ENCODE results near the gene ZNF37A.
"Not testable (repeated sequence)": the region's sequence is repeated elsewhere in the genome, so short reads cannot be mapped to it uniquely, and the experiment has no call there.

The ZNF37A gene

GRCh38 chr10:38050212-38050611, 43.9 kb upstream of the ZNF37A start:
- no peak overlapping the region for H3K4me2 ChIP-seq (ENCODE audit: low read depth, low read length, poor library complexity, severe bottlenecking)
- H3K36me3 ChIP-seq (ENCODE audit: low read length): peaks cover 78% of the 10 kb centered on the region
- H3K9ac ChIP-seq (ENCODE audit: low read length): no peak overlapping the region
- H2AFZ ChIP-seq (ENCODE audit: low read depth, low read length, severe bottlenecking): no peak overlapping the region
- no peaks in the 10 kb centered on the region for H4K20me1 ChIP-seq (ENCODE audit: low read depth, low read length)
- no peaks in the 10 kb centered on the region for H3K27me3 ChIP-seq (ENCODE audit: low read length)
- TF ChIP-seq CTCF (IDR thresholded peaks at IDR 0.05; ENCODE audit: insufficient read depth, low read length, poor library complexity, severe bottlenecking) (no peak), EZH2phosphoT487 (conservative IDR thresholded peaks at IDR 0.05; ENCODE audit: low read length) (no peak)
- peaks cover 22% of the 10 kb centered on the region; the same call in 1 of the 2 replicates for H3K9me3 ChIP-seq (ENCODE audit: insufficient read depth, low read length)
- no peaks in the 10 kb centered on the region for H3K9me2 ChIP-seq (replicated peaks; ENCODE audit: insufficient read depth, low read length)
- H3F3A ChIP-seq (ENCODE audit: insufficient read depth): no peaks in the 10 kb centered on the region
- H3K27ac ChIP-seq (ENCODE audit: low read depth, low read length): no peak overlapping the region
- no peak overlapping the region for H3K4me3 ChIP-seq (ENCODE audit: insufficient read depth, low read length, poor library complexity, severe bottlenecking)
- peaks cover under 1% of the 10 kb centered on the region; the same call in 1 of the 2 replicates for H3K79me2 ChIP-seq (ENCODE audit: insufficient read depth, low read length)

GRCh38 chr10:38054361-38054797, 39.8 kb upstream of the ZNF37A start:
- no peak overlapping the region for H2AFZ ChIP-seq (ENCODE audit: low read depth, low read length, severe bottlenecking)
- no peak overlapping the region for H3K27ac ChIP-seq (ENCODE audit: low read depth, low read length)
- TF ChIP-seq EZH2phosphoT487 (conservative IDR thresholded peaks at IDR 0.05; ENCODE audit: low read length) (no peak), CTCF (IDR thresholded peaks at IDR 0.05; ENCODE audit: insufficient read depth, low read length, poor library complexity, severe bottlenecking) (no peak)
- H3K36me3 ChIP-seq (ENCODE audit: low read length): peaks cover 79% of the 10 kb centered on the region
- peaks cover 31% of the 10 kb centered on the region; the same call in 1 of the 2 replicates for H3K9me3 ChIP-seq (ENCODE audit: insufficient read depth, low read length)
- H3K9me2 ChIP-seq (replicated peaks; ENCODE audit: insufficient read depth, low read length): no peaks in the 10 kb centered on the region
- H3F3A ChIP-seq (ENCODE audit: insufficient read depth): no peaks in the 10 kb centered on the region
- no peaks in the 10 kb centered on the region for H4K20me1 ChIP-seq (ENCODE audit: low read depth, low read length)
- no peaks in the 10 kb centered on the region for H3K27me3 ChIP-seq (ENCODE audit: low read length)
- no peak overlapping the region for H3K4me3 ChIP-seq (ENCODE audit: insufficient read depth, low read length, poor library complexity, severe bottlenecking)
- no peak overlapping the region for H3K4me2 ChIP-seq (ENCODE audit: low read depth, low read length, poor library complexity, severe bottlenecking)
- H3K79me2 ChIP-seq (ENCODE audit: insufficient read depth, low read length): no peaks in the 10 kb centered on the region
- H3K9ac ChIP-seq (ENCODE audit: low read length): no peak overlapping the region

- H2AFZ ChIP-seq (ENCODE audit: low read depth, low read length, severe bottlenecking); H3K4me2 ChIP-seq (ENCODE audit: low read depth, low read length, poor library complexity, severe bottlenecking); H3K9me2 ChIP-seq (replicated peaks; ENCODE audit: insufficient read depth, low read length); H3K9ac ChIP-seq (ENCODE audit: low read length); H3K27ac ChIP-seq (ENCODE audit: low read depth, low read length); H3K79me2 ChIP-seq (ENCODE audit: insufficient read depth, low read length); H3K4me3 ChIP-seq (ENCODE audit: insufficient read depth, low read length, poor library complexity, severe bottlenecking); H3K27me3 ChIP-seq (ENCODE audit: low read length); H4K20me1 ChIP-seq (ENCODE audit: low read depth, low read length); H3F3A ChIP-seq (ENCODE audit: insufficient read depth): not testable (repeated sequence)
- Histone ChIP-seq H3K36me3 (ENCODE audit: low read length) (peaks cover 75% of the 10 kb centered on the region), H3K9me3 (ENCODE audit: insufficient read depth, low read length) (peaks cover 31% of the 10 kb centered on the region; the same call in 1 of the 2 replicates)
Observed at GRCh38 chr10:38055274-38055894, 38.8 kb upstream of the ZNF37A start.

GRCh38 chr10:38069663-38070062, 24.5 kb upstream of the ZNF37A start:
- H3K4me2 ChIP-seq (ENCODE audit: low read depth, low read length, poor library complexity, severe bottlenecking); H3K79me2 ChIP-seq (ENCODE audit: insufficient read depth, low read length); H3K27me3 ChIP-seq (ENCODE audit: low read length); H4K20me1 ChIP-seq (ENCODE audit: low read depth, low read length); H3K9me3 ChIP-seq (ENCODE audit: insufficient read depth, low read length); H2AFZ ChIP-seq (ENCODE audit: low read depth, low read length, severe bottlenecking); H3F3A ChIP-seq (ENCODE audit: insufficient read depth); H3K27ac ChIP-seq (ENCODE audit: low read depth, low read length); H3K9me2 ChIP-seq (replicated peaks; ENCODE audit: insufficient read depth, low read length); H3K9ac ChIP-seq (ENCODE audit: low read length); H3K4me3 ChIP-seq (ENCODE audit: insufficient read depth, low read length, poor library complexity, severe bottlenecking); H3K36me3 ChIP-seq (ENCODE audit: low read length): not testable (repeated sequence)
